SHP77 (cell line): ENCODE results near the gene EIF5AL1.
"Not testable (repeated sequence)": the region's sequence is repeated elsewhere in the genome, so short reads cannot be mapped to it uniquely, and the experiment has no call there.

ENCODE experiments used
- DNase-seq, 2 experiments: peaks; one replicate each; lab custom pipeline; 2025; lab: John Stamatoyannopoulos, UW

EIF5AL1 gene

DNA sequence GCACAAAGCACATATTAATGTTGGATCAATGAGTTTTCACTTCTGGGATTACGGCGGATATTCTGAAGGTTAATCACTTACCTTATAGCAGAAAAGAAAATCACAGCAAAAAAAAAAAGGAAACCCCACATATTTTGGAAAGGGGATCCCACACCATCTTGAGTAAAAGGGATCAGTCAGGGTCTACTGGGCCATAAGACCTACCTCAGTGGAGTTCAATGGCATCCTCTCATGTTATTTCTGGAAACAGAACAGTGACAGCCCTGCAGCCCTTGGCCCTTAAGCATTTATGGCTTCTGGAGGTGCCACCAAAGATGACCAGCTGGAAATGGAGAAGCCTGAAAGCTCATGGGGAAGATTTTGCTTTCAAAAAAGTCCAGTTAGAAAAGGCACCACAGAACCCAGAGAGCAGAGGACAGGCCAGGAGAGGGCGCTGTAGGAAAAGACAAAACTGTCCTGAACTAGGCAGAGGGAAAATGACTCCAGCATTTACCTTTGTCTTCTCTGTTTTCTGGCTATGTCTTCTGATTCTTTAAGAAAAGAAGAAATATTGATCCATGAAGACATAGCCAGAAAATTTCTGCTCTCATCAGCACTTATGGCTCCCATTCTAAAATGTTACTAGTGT lies 2.9 kb upstream of the EIF5AL1 start:
- DNase-seq: not testable (repeated sequence)

DNA sequence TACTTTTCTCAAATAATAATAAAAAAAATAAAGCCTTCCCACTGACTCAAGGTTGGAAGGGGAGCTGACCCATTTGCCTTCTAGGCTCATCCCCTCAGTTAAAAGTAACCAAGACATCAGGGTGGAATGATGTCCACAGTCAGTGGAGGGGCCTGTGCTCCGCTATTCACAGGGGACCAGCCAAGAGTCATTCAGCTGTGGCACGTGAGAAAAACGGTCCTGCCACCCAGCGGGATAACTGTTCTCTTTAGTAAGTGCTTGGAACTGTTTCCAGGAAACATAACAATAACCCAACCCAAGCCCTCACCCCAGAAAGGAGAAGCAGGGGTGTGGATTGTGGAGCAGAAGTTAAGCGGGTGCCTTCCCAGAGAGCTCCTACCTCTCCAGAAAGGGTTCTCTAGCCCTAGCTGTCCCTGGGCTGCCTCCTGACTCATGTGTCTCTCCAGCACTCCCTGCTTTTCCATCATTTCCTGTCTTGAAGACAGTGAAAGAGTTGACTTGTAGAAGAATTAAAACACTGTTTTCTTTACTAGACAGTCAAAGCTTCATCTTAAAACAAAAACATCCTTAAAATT lies 2.3 kb upstream of the EIF5AL1 start:
- DNase-seq: not testable (repeated sequence)

DNA sequence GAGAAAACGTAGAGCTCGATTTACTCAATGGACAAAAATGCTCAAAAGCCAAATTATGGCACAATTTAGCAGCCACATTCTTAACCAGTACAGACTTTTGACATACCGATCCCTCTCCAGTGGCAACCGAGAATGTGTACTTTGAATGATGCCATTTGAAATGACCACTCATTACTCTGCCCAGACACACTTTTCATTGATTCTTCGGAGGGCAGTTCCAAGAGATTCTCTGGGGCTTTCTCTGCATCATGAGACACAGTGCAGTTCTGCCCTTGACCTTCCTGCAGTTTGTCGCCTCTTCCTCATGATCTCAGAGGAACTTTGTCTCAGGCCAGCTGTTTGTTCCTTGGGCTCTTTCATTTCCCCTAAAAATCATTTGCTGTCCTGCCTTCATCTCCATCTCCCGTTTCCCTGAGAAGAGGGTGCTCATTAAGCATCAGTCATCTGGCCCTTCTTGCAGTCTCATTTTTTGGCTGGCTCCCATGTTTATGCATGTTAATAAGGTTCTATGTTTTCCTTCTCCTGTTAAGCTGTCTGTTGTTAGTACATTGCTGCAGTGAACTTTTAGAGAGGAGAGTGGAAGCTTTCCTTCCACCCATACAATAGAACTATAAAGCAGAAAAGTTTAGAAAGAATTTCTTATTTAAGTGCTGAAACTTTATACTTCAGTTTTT lies 4.3 kb downstream of the EIF5AL1 start:
- DNase-seq: not testable (repeated sequence)

DNA sequence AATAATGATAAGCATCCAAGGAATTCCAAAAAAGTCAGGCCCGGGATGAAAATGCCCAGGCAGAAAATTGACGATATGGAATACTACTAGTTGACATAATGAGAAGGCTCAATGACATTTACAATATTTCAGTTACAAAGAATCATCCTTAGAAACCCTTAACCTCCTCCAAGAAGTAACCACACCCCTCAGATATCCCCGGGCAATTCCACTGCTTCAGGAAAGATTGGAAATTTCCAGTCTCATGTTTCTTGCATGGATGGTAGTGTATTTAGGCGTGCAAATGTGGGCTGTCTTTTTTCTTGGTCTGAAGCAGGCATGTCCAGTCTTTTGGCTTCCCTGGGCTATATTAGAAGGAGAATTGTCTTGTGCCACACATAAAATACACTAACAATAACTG lies 5.2 kb downstream of the EIF5AL1 start:
- DNase-seq: not testable (repeated sequence)

DNA sequence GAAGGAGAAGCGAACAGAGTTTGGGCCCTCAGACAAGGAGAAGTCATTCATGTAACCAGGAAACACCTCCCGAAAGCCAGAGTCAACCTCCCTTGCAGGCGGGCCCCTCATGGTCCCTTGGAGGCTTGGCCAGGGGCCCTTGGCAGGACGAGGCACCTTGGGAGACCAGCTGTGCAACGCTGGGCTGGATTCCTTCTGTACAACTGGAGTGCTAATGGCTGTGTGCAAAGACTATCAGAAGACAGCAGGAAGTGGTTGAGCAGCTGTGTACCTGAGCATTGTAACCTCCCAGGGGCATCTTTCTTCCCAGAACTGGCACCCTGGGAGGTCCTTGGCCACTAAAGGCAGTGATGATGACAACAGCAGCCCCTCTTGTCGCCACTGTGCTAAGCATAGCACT lies 9.4 kb downstream of the EIF5AL1 start:
- DNase-seq: not testable (repeated sequence)

DNA sequence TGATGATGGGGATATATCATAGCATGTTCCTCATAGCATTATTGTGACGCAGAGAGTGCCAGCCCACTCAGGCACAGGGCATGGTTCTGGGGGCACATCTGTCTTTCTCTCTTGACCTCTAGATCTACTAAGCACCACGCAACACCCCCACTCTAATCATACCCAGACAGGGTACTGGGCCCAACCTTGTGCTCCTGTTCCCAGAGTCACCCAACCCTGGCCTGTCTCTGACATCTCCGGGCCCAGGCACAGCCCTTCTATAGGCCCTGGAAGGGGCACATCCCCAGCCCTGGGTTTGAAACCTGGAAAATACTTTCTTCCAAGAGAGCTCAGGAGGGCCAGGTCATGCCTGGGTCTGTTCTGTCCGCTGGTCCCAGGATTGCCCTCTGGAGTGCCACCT lies 10.1 kb downstream of the EIF5AL1 start:
- not testable (repeated sequence) for DNase-seq

DNA sequence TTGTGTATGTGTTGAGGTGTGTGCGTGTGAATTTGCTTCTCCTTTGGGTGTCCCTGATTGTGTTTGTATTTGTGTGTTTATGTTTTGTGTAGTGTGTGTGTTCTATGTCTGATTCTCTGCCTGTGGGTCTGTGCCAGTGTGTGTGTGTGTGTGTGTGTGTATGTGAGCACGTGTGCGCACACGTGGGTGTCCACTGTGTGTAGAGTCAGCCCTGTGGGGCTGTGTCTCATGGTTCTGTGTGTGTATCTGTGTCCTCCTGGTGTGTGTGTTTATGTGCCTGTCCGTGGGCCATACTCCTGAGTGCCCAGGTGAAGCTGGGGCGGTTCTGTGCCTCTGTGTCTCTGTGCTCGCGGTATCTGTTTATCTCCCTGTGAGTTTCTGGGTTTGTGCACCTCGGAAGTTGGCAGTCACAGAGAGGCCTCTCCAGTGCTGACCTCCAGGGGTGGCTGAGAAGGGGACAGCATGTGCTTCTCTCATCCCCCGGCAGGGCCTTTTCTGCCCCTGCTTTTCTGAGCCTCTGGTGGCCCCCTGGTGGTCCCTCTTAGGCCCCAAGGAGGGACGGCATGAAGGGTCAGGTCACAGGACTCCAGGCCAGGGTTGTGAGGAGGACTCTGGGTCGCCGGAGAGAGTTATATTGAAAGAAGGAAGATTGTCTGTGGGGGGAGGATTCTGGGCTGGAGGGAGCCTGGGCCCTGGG lies 11.0 kb downstream of the EIF5AL1 start:
- not testable (repeated sequence) for DNase-seq

DNA sequence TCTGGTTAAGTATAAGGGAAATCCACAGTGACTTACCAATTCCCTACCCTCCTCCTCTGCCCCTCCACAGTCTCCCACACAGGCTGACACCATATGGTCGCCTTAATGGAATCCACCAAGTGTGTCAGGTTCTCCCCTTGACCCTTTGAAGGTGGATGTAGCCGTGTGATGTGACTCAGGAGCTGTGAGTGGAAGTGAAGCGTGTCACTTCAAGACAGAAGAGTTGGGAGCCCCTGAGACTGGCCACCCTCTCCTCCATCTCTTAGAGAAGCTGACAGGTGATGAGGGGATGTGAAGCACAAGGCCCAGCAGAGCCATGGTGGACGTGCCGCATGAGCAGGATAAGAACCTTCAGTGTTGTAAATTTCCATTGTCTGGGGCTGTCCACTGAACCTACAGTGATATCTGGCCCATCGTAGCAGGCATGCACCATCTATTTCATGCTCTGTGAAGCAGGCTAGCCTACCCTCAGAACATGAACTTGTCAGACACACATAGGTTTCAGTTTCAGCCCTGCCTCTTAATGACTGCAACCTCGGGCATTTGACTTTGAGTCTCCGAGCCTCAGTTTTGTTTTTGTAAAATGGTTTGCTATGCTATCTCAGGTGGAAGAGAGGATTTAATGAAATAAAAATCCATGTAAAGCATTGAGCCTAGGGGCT lies 12.8 kb downstream of the EIF5AL1 start:
- DNase-seq: not testable (repeated sequence)

DNA sequence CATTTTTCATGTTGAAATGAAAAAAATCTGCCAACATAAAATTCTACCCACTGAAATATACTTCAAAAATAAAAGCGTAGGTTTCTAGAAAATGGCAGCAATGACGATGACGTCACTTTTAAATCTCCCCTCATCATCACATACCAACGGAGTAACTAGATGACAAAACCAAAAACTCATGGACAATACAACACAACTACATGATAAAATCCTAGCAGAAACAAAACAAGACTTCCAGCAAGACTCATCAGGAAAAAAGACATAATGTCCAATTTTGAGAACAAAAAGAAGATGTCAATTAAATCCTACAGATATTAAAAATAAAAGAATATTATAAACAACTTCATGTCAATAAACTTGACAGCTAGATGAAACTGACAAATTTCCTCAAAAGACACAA lies 15.9 kb downstream of the EIF5AL1 start:
- not testable (repeated sequence) for DNase-seq

DNA sequence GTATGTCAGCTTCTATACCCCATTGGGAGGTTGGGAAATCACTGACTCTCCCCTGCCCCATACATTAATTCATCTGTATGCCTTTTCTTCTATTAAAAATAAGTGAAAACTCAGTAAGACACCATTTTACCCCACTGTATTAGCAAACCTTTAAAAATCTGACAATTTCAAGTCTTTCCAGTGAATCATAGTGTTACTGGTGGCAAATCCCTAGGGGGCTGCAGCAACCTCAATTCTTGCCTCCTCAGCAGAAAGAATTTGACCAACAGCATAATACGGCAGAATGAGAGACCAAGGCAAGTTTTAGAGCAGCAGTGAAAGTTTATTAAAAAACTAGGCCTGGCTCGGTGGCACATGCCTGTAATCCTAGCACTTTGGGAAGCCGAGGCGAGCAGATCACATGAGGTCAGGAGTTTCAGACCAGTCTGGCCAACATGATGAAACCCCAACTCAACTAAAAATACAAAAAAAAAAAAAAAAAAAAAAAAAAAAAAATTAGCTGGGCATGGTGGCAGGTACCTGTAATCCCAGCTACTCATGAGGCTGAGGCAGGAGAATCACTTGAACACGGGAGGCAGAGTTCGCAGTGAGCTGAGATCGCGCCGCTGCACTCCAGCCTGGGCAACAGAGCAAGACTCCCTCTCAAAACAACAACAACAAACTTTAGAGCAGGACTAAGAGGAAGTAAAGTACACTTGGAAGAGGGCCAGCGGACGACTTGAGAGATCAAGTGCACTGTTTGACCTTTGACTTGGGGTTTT lies 21.0 kb downstream of the EIF5AL1 start:
- not testable (repeated sequence) for DNase-seq

DNA sequence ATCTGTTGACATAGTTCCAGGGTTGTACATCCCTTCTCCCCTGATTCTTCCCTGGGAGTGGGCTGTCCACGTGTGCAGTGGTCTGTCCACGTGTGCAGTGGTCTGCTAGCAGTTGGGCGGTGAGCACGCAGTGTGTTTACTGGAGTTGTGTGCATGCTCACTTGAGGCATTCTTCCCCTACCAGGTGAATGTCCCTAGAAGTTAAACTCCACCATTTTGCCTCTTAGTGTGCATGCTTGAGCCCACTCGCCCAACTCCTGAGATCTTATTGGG lies 21.5 kb downstream of the EIF5AL1 start:
- not testable (repeated sequence) for DNase-seq

DNA sequence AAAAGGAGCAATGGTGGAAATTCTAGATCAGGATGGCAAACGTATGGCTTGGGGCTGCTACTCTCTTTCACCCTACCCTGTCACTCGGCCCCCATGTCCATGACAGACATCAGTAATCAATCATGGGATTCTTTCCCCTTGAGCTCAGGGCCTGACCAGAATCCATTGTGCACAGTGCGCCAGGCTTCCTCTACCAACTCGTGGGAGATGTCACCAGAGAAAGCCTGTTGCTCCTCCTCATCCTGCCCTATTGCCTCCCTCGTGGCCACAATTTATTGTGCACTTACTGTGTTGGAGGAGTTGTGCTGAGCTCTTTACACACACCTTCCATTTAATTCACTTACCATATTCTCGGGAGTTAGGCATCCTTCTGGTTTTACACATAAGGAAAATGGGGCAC lies 26.0 kb downstream of the EIF5AL1 start:
- not testable (repeated sequence) for DNase-seq

DNA sequence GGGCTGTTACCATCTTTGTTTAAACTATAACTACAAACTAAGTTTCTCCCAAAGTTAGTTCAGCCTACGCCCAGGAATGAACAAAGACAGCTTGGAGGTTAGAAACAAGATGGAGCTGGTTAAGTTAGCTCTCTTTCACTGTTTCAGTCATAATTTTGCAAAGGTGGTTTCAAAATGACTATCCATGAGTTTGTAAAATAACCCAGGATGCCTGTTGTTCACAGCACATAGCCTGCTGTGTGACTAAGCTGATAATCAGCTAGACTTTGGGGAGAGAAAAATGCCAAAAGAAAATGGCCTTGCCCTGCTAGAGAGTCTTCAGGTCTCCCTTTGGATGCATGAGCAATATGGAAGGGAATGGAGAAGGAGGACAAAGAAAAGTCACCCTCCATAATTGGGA lies 28.6 kb downstream of the EIF5AL1 start:
- not testable (repeated sequence) for DNase-seq

DNA sequence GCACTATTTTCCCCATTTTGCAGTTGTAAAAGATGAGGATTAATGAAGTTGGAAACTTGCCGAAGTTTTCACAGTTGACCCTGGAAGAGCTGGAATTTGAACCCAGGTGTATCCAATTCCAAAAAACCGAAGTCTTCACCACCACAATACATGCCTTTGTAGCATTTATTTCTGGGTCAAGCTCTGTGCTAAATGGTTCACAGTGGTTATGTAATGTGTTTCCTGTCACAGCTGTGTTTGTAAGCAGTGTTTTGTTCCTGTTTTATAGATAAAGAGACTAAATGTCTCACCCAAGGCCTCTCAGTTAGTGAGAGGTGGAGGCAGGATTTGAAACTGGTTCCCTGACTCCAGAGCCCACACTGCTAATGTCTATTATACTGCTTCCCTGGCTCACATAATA lies 30.3 kb downstream of the EIF5AL1 start:
- no peak for DNase-seq

DNA sequence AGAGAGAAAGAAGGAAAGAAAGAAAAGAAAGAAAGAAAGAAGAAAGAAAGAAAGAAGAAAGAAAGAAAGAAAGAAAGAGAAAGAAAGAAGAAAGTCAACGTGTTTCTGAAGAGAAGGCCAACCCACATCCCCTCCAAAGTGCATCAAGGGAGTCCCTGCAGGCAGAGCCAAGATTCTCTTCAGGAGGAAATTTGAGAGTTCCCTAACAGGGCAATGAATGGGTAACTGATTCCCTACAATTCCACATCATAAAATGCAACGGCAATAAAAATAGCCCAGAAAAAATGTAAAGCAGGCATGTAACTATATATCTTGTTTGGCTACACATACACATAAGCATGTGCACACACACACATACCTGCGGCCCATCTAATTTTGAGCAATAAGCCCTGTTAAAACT lies 32.1 kb downstream of the EIF5AL1 start:
- DNase-seq: not testable (repeated sequence)

DNA sequence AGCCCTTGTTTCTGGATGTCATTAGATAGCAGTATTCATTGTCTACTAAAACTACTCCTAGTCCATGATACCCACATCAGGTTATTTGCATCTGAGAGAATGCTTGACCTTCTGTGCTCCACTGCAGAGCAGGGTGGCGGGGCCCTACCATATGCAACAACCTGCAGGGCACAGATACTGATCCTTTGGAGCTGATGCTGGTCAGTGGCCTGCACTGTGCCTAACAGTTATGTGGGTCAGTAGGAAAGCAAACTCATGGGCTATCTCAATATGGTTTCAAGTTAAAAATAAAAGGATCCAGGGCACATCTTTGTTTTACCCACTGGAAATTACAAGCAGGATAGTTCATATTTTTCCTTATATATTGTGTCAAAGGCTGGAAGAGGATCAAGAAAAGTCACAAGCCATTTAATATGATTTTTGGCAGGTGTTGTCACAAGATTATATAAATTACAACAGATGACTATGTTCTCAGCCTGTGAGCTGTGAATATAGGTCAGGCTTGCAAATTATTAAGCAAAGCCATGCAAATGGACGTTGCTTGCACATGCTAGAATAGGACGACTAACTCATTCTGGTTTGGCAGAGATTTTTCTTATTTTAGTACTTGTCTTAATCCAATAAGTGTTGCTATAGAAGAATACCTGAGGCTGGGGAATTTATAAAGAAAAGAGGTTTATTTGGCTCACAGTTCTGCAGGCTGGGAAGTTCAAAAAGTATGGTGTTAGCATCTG lies 32.8 kb downstream of the EIF5AL1 start:
- DNase-seq: not testable (repeated sequence)

DNA sequence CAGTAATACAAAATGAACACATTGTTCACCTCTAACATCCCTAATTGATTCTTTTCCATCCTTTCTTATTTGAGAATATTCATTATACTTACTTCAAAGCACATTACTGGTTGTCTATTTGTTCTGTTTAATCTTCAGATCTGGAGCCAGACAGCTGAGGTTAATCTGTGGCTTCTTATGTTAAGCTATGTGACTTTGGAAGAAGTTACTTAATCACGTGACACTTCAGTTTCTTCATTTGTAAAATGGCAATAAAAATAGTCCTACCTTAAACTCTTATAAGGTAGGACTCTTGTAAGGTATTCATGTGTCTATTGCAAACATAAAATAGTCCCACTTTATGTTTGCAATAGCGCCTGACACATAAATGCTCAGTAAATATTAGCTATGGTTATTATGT lies 34.8 kb downstream of the EIF5AL1 start:
- not testable (repeated sequence) for DNase-seq

DNA sequence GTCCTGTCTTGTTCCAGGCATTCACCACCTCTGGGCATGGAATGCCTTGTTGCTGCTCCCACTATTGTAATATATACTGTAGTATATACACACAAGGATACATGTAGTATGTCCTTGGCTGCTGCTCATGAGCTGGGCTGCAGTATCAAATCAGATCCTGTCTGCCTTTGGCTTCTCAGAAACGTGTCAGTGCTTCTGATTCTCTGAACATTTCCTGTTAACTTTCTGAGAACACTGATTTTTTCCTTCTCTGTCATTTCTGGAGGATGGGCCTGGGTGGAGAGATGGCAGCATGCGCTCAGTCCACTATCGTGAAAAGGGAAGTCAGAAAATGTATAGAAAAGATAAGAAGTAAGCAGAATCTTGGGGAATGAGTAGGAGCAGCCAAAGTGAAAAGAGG lies 35.6 kb downstream of the EIF5AL1 start:
- no peak for DNase-seq

DNA sequence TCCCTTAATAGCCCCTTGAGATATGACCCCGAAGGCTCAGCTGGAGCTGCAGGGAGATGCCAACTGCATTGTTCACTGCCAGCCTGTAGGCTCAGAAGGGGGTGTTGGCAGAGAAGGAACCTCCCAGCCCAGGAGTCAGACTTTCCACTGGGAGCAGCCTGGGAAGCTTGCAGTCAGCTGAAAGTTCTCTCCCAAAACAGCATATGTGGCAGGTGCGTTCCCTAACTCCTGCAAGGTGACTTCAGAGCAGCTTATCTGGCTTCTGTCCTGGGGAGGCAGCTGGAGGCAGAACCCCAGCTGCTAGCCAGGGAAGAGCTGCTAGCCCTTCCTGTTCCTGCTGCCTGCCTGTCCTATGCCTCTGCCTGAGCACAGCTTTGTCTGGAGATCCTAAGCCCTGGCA lies 39.8 kb downstream of the EIF5AL1 start:
- no peak for DNase-seq

DNA sequence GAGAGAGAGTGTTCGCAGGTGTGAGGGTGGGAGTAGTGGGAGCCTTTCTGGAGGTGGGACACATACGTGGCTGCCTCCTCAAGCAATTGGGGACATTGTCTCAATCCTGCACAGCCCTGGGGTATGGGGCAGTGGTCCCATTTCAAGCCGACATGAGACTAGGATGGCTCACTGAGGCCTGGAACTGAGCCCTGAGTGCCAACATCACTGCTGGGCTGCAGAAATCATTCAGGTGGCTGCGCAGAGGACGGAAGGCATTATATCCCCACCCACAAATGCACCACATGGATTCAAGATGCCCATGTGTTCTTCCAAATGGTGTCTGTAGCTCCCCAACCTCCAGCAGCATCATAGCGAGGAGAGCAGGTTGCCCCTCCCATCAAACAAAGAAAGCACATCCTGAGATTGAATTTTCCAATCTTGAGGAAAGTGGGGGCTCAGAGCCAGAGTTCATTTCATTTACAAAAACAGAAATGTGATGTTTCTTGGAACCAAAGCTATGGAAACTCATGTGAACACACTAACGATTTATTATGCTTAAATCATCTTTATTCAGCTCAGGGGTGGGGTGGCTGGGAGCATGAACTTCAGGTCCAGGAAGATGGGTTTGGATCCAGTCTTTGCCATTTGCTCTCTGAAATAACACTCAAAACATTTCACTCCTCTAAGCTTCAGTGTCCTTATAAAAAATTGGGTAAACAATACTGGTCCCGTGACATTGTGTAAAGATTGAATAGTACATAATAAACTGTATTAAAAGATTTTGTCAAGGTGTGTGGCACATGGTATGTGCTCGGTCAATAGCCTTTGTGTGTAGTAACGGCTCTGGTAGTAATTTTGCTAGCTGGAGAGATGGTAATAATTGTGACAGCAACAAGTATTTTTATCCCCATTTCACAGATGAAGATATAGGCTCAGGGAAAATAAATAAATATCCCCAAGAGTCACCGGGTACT lies 43.3 kb downstream of the EIF5AL1 start:
- DNase-seq: no peak
